Left lung (tissue), 10 donors: ENCODE measurements around the gene EHD3. TPM values are rescaled to one million over a fixed set of nuclear protein-coding genes. Genes with fewer than 3 reads are reported as not detected.
A peak's percentile ranks its signal among the peaks of the same experiment; 100 is the strongest.

Experiments used
- ATAC-seq: fragments of 200-7000 bp; cut with Tn5 transposase; one replicate; pipeline ENCODE4 v1.9.1; 2020; ENCODE audit warnings: moderate library complexity
- DNase-seq, 4 donors: peaks; one replicate each; pipeline ENCODE4 v3.0.0-alpha.2; 2013 to 2020
- H3K27ac ChIP-seq, 2 donors: fragments of 200-600 bp; sonication (generic) in 1 of 2; one replicate each; pipeline versions ENCODE4 v1.5.0 to v1.8.0; 2020 to 2021
- H3K27me3 ChIP-seq, 2 donors: fragments of 200-600 bp; sonication (generic) in 1 of 2; one replicate each; pipeline versions ENCODE4 v1.5.0 to v1.8.0; 2020 to 2021
- H3K36me3 ChIP-seq, 2 donors: fragments of 200-600 bp; sonication (generic) in 1 of 2; one replicate each; pipeline versions ENCODE4 v1.5.0 to v1.8.0; 2020 to 2021
- H3K4me1 ChIP-seq, 2 donors: fragments of 200-600 bp; one replicate each; pipeline ENCODE4 v1.8.0; 2021
- H3K4me3 ChIP-seq, 2 donors: fragments of 200-600 bp; sonication (generic) in 1 of 2; one replicate each; pipeline versions ENCODE4 v1.5.0 to v1.8.0; 2020 to 2021; ENCODE audit warnings: mild to moderate bottlenecking in 1 of 2
- H3K9me3 ChIP-seq, 2 donors: fragments of 200-600 bp; sonication (generic) in 1 of 2; one replicate each; pipeline versions ENCODE4 v1.5.0 to v1.8.0; 2020 to 2021
- intact Hi-C, 2 donors: fragments of 100-400 bp; cut with DNase I; formaldehyde crosslinking; loops; one replicate each; pipeline versions ENCODE4 v1.11.2 to v1.14.2; 2022
- polyA plus RNA-seq, 6 donors: library from polyadenylated mRNA; unstranded; fragments of 120-200 nt; gene quantifications; one replicate each; pipeline ENCODE4 v1.2.1, GENCODE V29; 2013; ENCODE audit not compliant: insufficient read length in 6 of 6
- total RNA-seq, 2 donors: library from RNA; stranded (reverse); fragmentation: NEBNext Ultra II Directional; extraction: Animal tissue kit (Norgen Biotek cat#: 25700); gene quantifications; one replicate each; pipeline ENCODE4 v1.2.1, GENCODE V29; 2021
- TF ChIP-seq, protein P1 (sequence below), 2 donors: fragments of 200-600 bp; sonication (generic) in 1 of 2; IDR thresholded peaks; one replicate each; pipeline versions ENCODE4 v1.5.0 to v1.8.0; 2021; ENCODE audit warnings: antibody characterized with exemption in 2 of 2
- donor health status: DM: no; HTN: yes; CAD: no.
- donor health status: DM: no; HTN: no; CAD: no.

EHD3 gene
- total and polyA plus RNA-seq, 8 donors: 6.8 to 12.1 (median 8.9) TPM

GRCh38 chr2:31270822-31271231 lies 36.9 kb downstream of the EHD3 start:
- H3K4me3 ChIP-seq: no peak overlapping the region
- H3K4me1 ChIP-seq: no peaks in the 10 kb centered on the region
- DNase-seq: no peak
- H3K9me3 ChIP-seq: no peaks in the 10 kb centered on the region
- no peak overlapping the region for H3K27ac ChIP-seq
- no peak for ATAC-seq
- no peaks in the 10 kb centered on the region for H3K27me3 ChIP-seq
- H3K36me3 ChIP-seq: no peaks in the 10 kb centered on the region
- TF ChIP-seq, protein P1, sequence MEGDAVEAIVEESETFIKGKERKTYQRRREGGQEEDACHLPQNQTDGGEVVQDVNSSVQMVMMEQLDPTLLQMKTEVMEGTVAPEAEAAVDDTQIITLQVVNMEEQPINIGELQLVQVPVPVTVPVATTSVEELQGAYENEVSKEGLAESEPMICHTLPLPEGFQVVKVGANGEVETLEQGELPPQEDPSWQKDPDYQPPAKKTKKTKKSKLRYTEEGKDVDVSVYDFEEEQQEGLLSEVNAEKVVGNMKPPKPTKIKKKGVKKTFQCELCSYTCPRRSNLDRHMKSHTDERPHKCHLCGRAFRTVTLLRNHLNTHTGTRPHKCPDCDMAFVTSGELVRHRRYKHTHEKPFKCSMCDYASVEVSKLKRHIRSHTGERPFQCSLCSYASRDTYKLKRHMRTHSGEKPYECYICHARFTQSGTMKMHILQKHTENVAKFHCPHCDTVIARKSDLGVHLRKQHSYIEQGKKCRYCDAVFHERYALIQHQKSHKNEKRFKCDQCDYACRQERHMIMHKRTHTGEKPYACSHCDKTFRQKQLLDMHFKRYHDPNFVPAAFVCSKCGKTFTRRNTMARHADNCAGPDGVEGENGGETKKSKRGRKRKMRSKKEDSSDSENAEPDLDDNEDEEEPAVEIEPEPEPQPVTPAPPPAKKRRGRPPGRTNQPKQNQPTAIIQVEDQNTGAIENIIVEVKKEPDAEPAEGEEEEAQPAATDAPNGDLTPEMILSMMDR (IDR thresholded peaks at IDR 0.05): no peak
- intact Hi-C loops: no loop called here

DNA sequence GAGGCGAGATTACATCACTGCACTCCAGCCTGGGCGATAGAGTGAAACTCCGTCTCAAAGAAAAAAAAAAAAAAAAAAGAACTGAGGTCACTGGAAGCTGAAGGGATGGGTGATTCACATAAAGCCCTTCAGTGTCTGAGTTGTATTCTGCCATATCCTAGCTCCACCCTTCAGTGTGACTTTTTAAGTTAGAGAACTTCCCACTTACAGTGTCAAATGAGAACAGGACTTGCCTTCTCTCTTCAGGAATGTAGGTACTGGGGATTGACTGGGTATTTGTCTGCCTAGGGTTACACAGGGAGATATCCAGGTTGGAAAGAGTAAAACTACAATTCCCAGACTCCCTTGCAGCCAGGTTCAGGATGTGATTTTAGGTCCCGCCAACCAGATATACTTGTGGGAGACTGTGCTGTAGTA lies 37.9 kb downstream of the EHD3 start:
- no peak for DNase-seq
- Histone ChIP-seq H3K4me1 (no peaks in the 10 kb centered on the region), H3K27me3 (no peaks in the 10 kb centered on the region), H3K4me3 (no peak overlapping the region), H3K9me3 (no peaks in the 10 kb centered on the region), H3K36me3 (no peaks in the 10 kb centered on the region), H3K27ac (no peak overlapping the region)
- intact Hi-C loops: no loop called here
- ATAC-seq: no peak
- TF ChIP-seq, protein P1 (IDR thresholded peaks at IDR 0.05): no peak

DNA sequence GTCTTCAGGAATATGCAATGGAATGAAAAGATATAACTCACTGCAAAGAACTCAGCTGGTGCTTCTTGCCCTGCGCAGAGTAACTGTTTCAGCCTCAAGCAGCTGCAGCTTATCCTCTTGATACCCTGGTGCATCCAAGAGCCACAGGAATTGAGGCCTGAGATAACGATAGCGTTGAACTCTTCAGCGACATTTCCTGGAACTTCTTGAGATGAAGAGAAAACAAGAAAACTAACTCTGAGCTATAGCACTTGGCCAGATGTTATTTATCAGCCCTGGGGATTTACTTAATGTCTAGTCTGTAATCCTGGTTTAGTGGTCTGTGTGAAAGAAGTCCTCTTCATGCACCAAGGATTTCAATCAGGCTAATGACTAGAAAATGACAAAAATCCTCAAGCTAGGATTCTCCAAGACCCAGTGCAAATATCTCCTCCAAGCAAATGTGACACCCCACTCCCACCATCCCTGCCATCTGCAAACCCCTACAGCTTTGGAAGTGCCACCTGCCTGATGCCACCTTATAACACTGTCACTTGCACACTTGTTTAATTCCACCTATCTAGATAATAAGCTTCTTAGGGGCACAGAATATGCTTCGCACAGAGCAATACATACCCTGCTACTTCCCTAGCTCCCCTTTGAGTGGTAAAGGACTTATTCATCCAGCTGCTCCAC lies 40.6 kb downstream of the EHD3 start:
- Histone ChIP-seq H3K4me1 (no peaks in the 10 kb centered on the region), H3K27me3 (no peaks in the 10 kb centered on the region), H3K9me3 (no peaks in the 10 kb centered on the region), H3K36me3 (no peaks in the 10 kb centered on the region), H3K27ac (no peak overlapping the region), H3K4me3 (no peak overlapping the region)
- TF ChIP-seq, protein P1 (IDR thresholded peaks at IDR 0.05): no peak
- ATAC-seq: peak; percentile 55
- intact Hi-C loops: no loop called here
- DNase-seq: peak in 2 of 4 donors; percentile 51 to 81

- intact Hi-C loops: no loop called here
- Histone ChIP-seq H3K36me3 (no peaks in the 10 kb centered on the region), H3K9me3 (no peaks in the 10 kb centered on the region), H3K4me3 (no peak overlapping the region), H3K4me1 (no peaks in the 10 kb centered on the region), H3K27me3 (no peaks in the 10 kb centered on the region), H3K27ac (no peak overlapping the region)
- DNase-seq (peak in 1 of 4 donors; percentile 12), ATAC-seq (no peak)
- TF ChIP-seq, protein P1 (IDR thresholded peaks at IDR 0.05): no peak
Observed at GRCh38 chr2:31275976-31276375, 42.0 kb downstream of the EHD3 start.

DNA sequence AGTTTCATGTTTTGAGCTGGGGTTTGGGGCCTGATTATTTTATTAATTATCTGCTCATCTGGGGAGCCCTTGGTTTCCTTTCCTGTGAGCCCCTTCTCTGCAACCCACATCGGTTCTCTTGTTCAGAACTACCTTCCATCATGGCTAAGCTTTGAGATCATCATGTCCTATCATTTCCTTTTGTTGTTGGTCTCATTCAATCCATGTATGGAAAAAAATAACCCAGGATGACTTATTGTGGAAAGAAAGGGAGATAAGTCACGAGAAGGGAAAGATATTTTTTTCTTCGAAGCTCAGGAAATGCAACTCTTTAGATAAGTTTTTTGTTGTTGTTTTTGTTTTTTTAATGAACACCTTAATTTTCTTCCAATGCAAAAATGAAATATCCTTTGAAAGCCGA lies 43.7 kb downstream of the EHD3 start:
- Histone ChIP-seq H3K4me3 (no peak overlapping the region), H3K4me1 (no peaks in the 10 kb centered on the region), H3K36me3 (no peaks in the 10 kb centered on the region), H3K27me3 (no peaks in the 10 kb centered on the region), H3K9me3 (no peaks in the 10 kb centered on the region), H3K27ac (no peak overlapping the region)
- ATAC-seq (no peak), DNase-seq (no peak)
- TF ChIP-seq, protein P1 (IDR thresholded peaks at IDR 0.05): no peak
- intact Hi-C loops: no loop called here
